Lung (tissue), 12 donors: ENCODE data around the gene BMP10. TPM values are rescaled to one million over a fixed set of nuclear protein-coding genes. Genes with fewer than 3 reads are reported as not detected.
"Not testable (repeated sequence)": the region's sequence is repeated elsewhere in the genome, so short reads cannot be mapped to it uniquely, and the experiment has no call there.

Experiments
- ATAC-seq: fragments of 200-7000 bp; cut with Tn5 transposase; one replicate; pipeline ENCODE4 v1.9.1; 2020; ENCODE audit warnings: moderate number of reproducible peaks; ENCODE audit not compliant: insufficient read depth, low FRiP score
- DNase-seq, 3 donors: peaks; one replicate each; pipeline ENCODE4 v3.0.0-alpha.2; 2013 to 2017
- H3K27ac ChIP-seq, 2 donors: one replicate each; pipeline ENCODE4 v1.5.1; 2013; ENCODE audit warnings: mild to moderate bottlenecking in 2 of 2, moderate library complexity in 2 of 2, control low read depth in 1 of 2, inconsistent platforms in 1 of 2, low read depth in 1 of 2, low read length in 1 of 2
- H3K27me3 ChIP-seq, 3 donors: one replicate each; pipeline ENCODE4 v1.5.1; 2013; ENCODE audit warnings: low read length in 2 of 3; ENCODE audit not compliant: control insufficient read depth in 3 of 3, insufficient read depth in 3 of 3
- H3K36me3 ChIP-seq, 4 donors: one replicate each; pipeline ENCODE4 v1.5.1; 2013; ENCODE audit warnings: low read length in 4 of 4, mild to moderate bottlenecking in 1 of 4, moderate library complexity in 1 of 4; ENCODE audit not compliant: control insufficient read depth in 4 of 4, insufficient read depth in 4 of 4
- H3K4me1 ChIP-seq, 5 donors: one replicate each; pipeline ENCODE4 v1.5.1; 2013; ENCODE audit warnings: low read length in 5 of 5, mild to moderate bottlenecking in 2 of 5, moderate library complexity in 1 of 5; ENCODE audit not compliant: control insufficient read depth in 5 of 5, insufficient read depth in 5 of 5
- H3K4me3 ChIP-seq: one replicate; pipeline ENCODE4 v1.5.1; 2013; ENCODE audit warnings: mild to moderate bottlenecking, control low read depth, moderate library complexity
- H3K9ac ChIP-seq, 2 donors: one replicate each; pipeline ENCODE4 v1.5.1; 2013; ENCODE audit warnings: low read length in 2 of 2, control low read depth in 1 of 2; ENCODE audit not compliant: insufficient read depth in 1 of 2
- H3K9me3 ChIP-seq, 4 donors: one replicate each; pipeline ENCODE4 v1.5.1; 2013; ENCODE audit warnings: low read length in 3 of 4, mild to moderate bottlenecking in 1 of 4, moderate library complexity in 1 of 4; ENCODE audit not compliant: control insufficient read depth in 4 of 4, insufficient read depth in 3 of 4
- CTCF ChIP-seq: IDR thresholded peaks from 2 replicates; pipeline ENCODE4 v1.5.1; 2012; ENCODE audit warnings: mild to moderate bottlenecking; ENCODE audit errors: control extremely low read depth, extremely low read depth
- WGBS, 2 donors: extraction: QIAGEN DNeasy Blood & Tissue Kit; methylation state at CpG; one replicate each; pipeline ENCODE4 v1.1.7; 2013; 5-methylcytosine and 5-hydroxymethylcytosine counted together
- polyA plus RNA-seq, 2 donors: library from polyadenylated mRNA; stranded (reverse); fragments of 200-250 nt; gene quantifications; one replicate each; pipeline ENCODE4 v1.2.1, GENCODE V29; 2013
- total RNA-seq, 2 donors: library from RNA; depleted of rRNA in 1 of 2; stranded (reverse); fragments of >200 nt in 1 of 2; gene quantifications; one replicate each; pipeline ENCODE4 v1.2.1, GENCODE V29; 2014 to 2021
- donor health status: control.
- donor health status: control.
- donor health status: Bipolar disorder and iron deficiency.
- donor health status: healthy.
- donor health status: DM: yes; HTN: yes; CAD: no.

BMP10 gene
- total and polyA plus RNA-seq, 4 donors = 0.31 TPM; not detected in 3

DNA sequence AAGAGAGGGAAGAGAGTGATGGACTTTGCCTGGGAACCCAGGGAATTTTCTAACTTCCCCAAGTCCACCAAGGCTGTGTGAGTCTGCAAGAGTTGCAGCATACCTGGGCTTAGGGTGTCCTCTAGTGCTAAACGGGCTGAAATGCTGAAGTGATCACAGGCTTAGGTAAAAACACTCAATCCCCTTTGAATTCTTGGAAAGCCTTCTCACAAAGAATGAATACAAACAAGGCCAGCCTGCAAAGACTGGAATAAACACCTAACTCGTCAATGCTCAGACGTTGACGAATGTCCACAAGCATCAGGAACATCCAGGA lies 30.0 kb upstream of the BMP10 start:
- H3K4me3 ChIP-seq = no peak overlapping the region
- H3K4me1 ChIP-seq = no peaks in the 10 kb centered on the region
- DNase-seq = no peak
- peaks cover 0 to 9% (median 7%) of the 10 kb centered on the region in 4 donors for H3K9me3 ChIP-seq
- no peak for ATAC-seq
- no peaks in the 10 kb centered on the region for H3K27me3 ChIP-seq
- no peak for TF ChIP-seq CTCF
- no peak overlapping the region for H3K9ac ChIP-seq
- H3K36me3 ChIP-seq = no peaks in the 10 kb centered on the region
- WGBS, 2 donors = 77 to 86% methylated on average over 4 of the region's 4 CpGs
- no peak overlapping the region for H3K27ac ChIP-seq

DNA sequence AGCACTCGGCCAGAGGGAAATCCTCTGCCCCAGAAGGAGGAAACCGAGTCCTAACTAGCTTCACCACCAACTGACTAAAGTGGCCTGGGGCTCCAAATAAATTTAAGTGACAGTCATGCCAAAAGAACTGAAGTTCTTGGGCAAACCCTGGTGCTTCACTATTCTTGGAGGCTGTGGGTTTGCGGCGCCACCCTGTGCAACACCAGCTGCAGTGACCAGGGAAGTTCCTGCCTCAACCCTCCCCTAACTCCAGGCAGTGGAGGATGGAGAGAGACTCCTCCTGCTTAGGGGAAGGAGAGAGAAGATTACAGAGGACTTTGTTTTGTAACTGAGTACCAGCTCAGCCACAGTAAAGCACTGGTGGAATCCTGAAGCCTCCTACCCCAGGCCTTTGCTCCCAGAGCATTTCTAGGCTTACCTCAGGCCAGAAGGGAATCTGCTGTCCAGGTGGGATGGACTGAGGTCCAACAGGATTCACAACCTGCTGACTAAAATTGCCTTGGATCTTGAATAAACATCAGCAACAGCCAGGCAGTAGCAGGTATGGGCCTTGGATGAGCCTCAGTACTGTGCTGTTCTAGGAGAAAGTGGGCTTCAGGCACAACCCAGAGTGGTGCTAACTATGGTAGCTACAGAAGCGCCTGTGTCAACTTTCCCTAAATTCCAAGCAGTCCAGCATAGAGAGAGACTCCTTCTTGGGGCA lies 29.4 kb upstream of the BMP10 start:
- DNase-seq = no peak
- Histone ChIP-seq H3K9ac (no peak overlapping the region), H3K4me3 (no peak overlapping the region), H3K4me1 (no peaks in the 10 kb centered on the region), H3K9me3 (peaks cover 0 to 9% (median 7%) of the 10 kb centered on the region in 4 donors), H3K36me3 (no peaks in the 10 kb centered on the region), H3K27me3 (no peaks in the 10 kb centered on the region), H3K27ac (no peak overlapping the region)
- WGBS, 2 donors = 79 to 92% methylated on average over 5 of the region's 5 CpGs
- ATAC-seq = no peak
- TF ChIP-seq CTCF = no peak

- not testable (repeated sequence) for H3K9ac ChIP-seq, H3K36me3 ChIP-seq, DNase-seq, H3K4me3 ChIP-seq, H3K27ac ChIP-seq, H3K4me1 ChIP-seq, ATAC-seq, H3K27me3 ChIP-seq, H3K9me3 ChIP-seq
- WGBS, 2 donors = 97 to 99% methylated on average over 6 of the region's 6 CpGs
Observed at GRCh38 chr2:68895981-68896380, 24.8 kb upstream of the BMP10 start.

- H3K9ac ChIP-seq = no peak overlapping the region
- no peak for TF ChIP-seq CTCF
- H3K27ac ChIP-seq = no peak overlapping the region
- DNase-seq = peak in 2 of 3 donors; percentile 21 to 28
- no peaks in the 10 kb centered on the region for H3K27me3 ChIP-seq
- H3K4me1 ChIP-seq = peaks cover 0 to 8% (median 0%) of the 10 kb centered on the region in 5 donors
- no peak overlapping the region for H3K4me3 ChIP-seq
- WGBS, 2 donors = 56 to 78% methylated on average over 12 of the region's 12 CpGs
- no peak for ATAC-seq
- H3K9me3 ChIP-seq = no peaks in the 10 kb centered on the region
- no peaks in the 10 kb centered on the region for H3K36me3 ChIP-seq
Observed at GRCh38 chr2:68889500-68889899, 18.3 kb upstream of the BMP10 start.
